HEK293 (cell line): ENCODE results near the gene PRKACB.

Experiments
- CTCF ChIA-PET: fragments of 350-600 bp; formaldehyde crosslinking; extraction: SDS; loops from one replicate; lab custom pipeline; 2021; ENCODE audit warnings: antibody characterized with exemption; lab: Yijun Ruan, JAX
- POLR2A ChIA-PET: fragments of 300-600 bp; formaldehyde crosslinking; extraction: SDS; loops from one replicate; lab custom pipeline; 2020; ENCODE audit warnings: antibody characterized with exemption, inconsistent platforms; lab: Yijun Ruan, JAX
- H3K27ac ChIP-seq: fragments of 200-500 bp; sonication (Bioruptor generic); 2 replicates; pipeline ENCODE4 v1.5.1; 2014; ENCODE audit warnings: low read depth, low read length, control low read depth, inconsistent platforms; ENCODE audit errors: extremely low read depth
- H3K36me3 ChIP-seq, 2 experiments: fragments of 200-500 bp in 1 of 2; sonication (Bioruptor generic) in 1 of 2; 1 replicate in 1 of 2; 2 replicates in 1 of 2; pipeline ENCODE4 v1.5.1; 2014 to 2017; ENCODE audit warnings: inconsistent platforms in 2 of 2, low read length in 2 of 2; ENCODE audit not compliant: control insufficient read depth in 2 of 2, insufficient read depth in 1 of 2
- H3K4me1 ChIP-seq: fragments of 200-500 bp; sonication (Bioruptor generic); 2 replicates; pipeline ENCODE4 v1.5.1; 2014; ENCODE audit warnings: mild to moderate bottlenecking, low read length, inconsistent platforms; ENCODE audit not compliant: control insufficient read depth, insufficient read depth
- H3K4me3 ChIP-seq: 2 replicates; pipeline ENCODE4 v1.5.1; 2011; ENCODE audit warnings: low read depth, mild to moderate bottlenecking, control low read depth, low read length, moderate library complexity
- H3K9me3 ChIP-seq: fragments of 200-500 bp; sonication (Bioruptor generic); 2 replicates; pipeline ENCODE4 v1.5.1; 2014; ENCODE audit warnings: low read depth, low read length, inconsistent platforms; ENCODE audit not compliant: control insufficient read depth, insufficient read depth
- BCL11B ChIP-seq: fragments of 450-650 bp; formaldehyde crosslinking; IDR thresholded peaks from 2 replicates; pipeline ENCODE4 v1.5.1; 2016; ENCODE audit warnings: low read depth, missing biosample characterization, missing genetic modification characterization
- SP7 ChIP-seq: fragments of 450-650 bp; formaldehyde crosslinking; IDR thresholded peaks from 2 replicates; pipeline ENCODE4 v1.5.1; 2016; ENCODE audit warnings: missing biosample characterization, missing genetic modification characterization
- ZBTB11 ChIP-seq: fragments of 450-650 bp; formaldehyde crosslinking; conservative IDR thresholded peaks from 2 replicates; pipeline ENCODE4 v1.5.1; 2016; ENCODE audit warnings: low read depth, missing biosample characterization, missing genetic modification characterization
- ZNF138 ChIP-seq: fragments of 450-650 bp; formaldehyde crosslinking; IDR thresholded peaks from 2 replicates; pipeline ENCODE4 v1.5.1; 2016; ENCODE audit warnings: missing biosample characterization, missing genetic modification characterization, borderline replicate concordance
- ZNF202 ChIP-seq: fragments of 450-650 bp; formaldehyde crosslinking; IDR thresholded peaks from 2 replicates; pipeline ENCODE4 v1.5.1; 2016; ENCODE audit warnings: missing biosample characterization, missing genetic modification characterization, borderline replicate concordance
- ZNF280C ChIP-seq: fragments of 450-650 bp; formaldehyde crosslinking; IDR thresholded peaks from 2 replicates; pipeline ENCODE4 v1.5.1; 2016; ENCODE audit warnings: missing biosample characterization, missing genetic modification characterization
- ZNF292 ChIP-seq: fragments of 450-650 bp; formaldehyde crosslinking; IDR thresholded peaks from 2 replicates; pipeline ENCODE4 v1.5.1; 2016; ENCODE audit warnings: low read depth, missing biosample characterization, missing genetic modification characterization, borderline replicate concordance
- ZNF350 ChIP-seq: fragments of 450-650 bp; formaldehyde crosslinking; IDR thresholded peaks from 2 replicates; pipeline ENCODE4 v1.5.0; 2017; ENCODE audit warnings: missing biosample characterization, mild to moderate bottlenecking, missing genetic modification characterization
- ZNF394 ChIP-seq: fragments of 450-650 bp; formaldehyde crosslinking; IDR thresholded peaks from 2 replicates; pipeline ENCODE4 v1.5.1; 2016; ENCODE audit warnings: missing biosample characterization, missing genetic modification characterization, mild to moderate bottlenecking, moderate library complexity, borderline replicate concordance
- ZNF398 ChIP-seq: fragments of 450-650 bp; formaldehyde crosslinking; IDR thresholded peaks from 2 replicates; pipeline ENCODE4 v1.5.1; 2017; ENCODE audit warnings: missing biosample characterization, missing genetic modification characterization
- ZNF416 ChIP-seq: fragments of 450-650 bp; formaldehyde crosslinking; IDR thresholded peaks from 2 replicates; pipeline ENCODE4 v1.5.1; 2016; ENCODE audit warnings: missing biosample characterization, missing genetic modification characterization
- ZNF48 ChIP-seq: fragments of 450-650 bp; formaldehyde crosslinking; IDR thresholded peaks from 2 replicates; pipeline ENCODE4 v1.5.1; 2016; ENCODE audit warnings: missing biosample characterization, missing genetic modification characterization
- ZNF513 ChIP-seq: fragments of 450-650 bp; IDR thresholded peaks from 2 replicates; pipeline ENCODE4 v1.5.1; 2018; ENCODE audit warnings: missing biosample characterization, missing genetic modification characterization
- ZNF514 ChIP-seq: fragments of 450-650 bp; formaldehyde crosslinking; IDR thresholded peaks from 2 replicates; pipeline ENCODE4 v1.5.1; 2016; ENCODE audit warnings: missing biosample characterization, missing genetic modification characterization
- ZNF701 ChIP-seq: fragments of 450-650 bp; formaldehyde crosslinking; IDR thresholded peaks from 2 replicates; pipeline ENCODE4 v1.5.1; 2016; ENCODE audit warnings: missing biosample characterization, missing genetic modification characterization
- ZSCAN23 ChIP-seq: fragments of 450-650 bp; formaldehyde crosslinking; IDR thresholded peaks from 2 replicates; pipeline ENCODE4 v1.5.1; 2016; ENCODE audit warnings: missing biosample characterization, missing genetic modification characterization
- TF ChIP-seq, protein P1 (sequence below): fragments of 450-650 bp; formaldehyde crosslinking; IDR thresholded peaks from 2 replicates; pipeline ENCODE4; 2016; ENCODE audit warnings: missing biosample characterization, missing genetic modification characterization

The PRKACB gene

DNA sequence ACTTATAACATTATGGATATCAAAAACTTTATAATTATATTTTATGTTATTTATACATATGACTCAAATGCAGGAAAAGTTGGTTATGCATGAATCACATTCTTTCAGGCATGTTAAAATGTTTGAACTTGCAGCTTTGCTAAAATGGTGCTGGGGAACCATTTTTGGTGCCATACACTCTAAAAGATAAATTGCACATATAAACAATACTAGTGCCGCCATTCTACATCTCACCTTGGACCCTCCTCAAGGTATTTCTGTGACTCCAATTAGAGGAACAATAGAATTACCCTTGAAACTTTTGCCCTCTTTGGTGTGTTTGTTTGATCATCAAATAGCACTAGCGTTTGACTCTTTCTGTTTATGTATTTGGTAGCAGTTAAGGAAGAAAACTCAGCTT lies 997 bp downstream of the PRKACB start:
- Histone ChIP-seq H3K4me1 (no peaks in the 10 kb centered on the region), H3K4me3 (no peak overlapping the region), H3K27ac (no peak overlapping the region), H3K36me3 (no peaks in the 10 kb centered on the region), H3K9me3 (no peaks in the 10 kb centered on the region)
- ChIA-PET CTCF (interaction anchor here (0.6 to 2.7 kb wide), 5 partner anchors 41 to 608 kb away, joined by 3 to 17 read pairs (median 3); no protein-coding TSS in a partner anchor), POLR2A (no interaction called here)
- no peak for TF ChIP-seq ZNF394 (tag by site-specific recombination)
- TF ChIP-seq ZNF416 (tag by site-specific recombination) = no peak
- TF ChIP-seq ZBTB11 (tag by site-specific recombination) = no peak
- no peak for TF ChIP-seq ZNF48 (tag by site-specific recombination)
- no peak for TF ChIP-seq ZNF701 (tag by site-specific recombination)
- no peak for TF ChIP-seq ZNF292
- TF ChIP-seq ZNF398 (tag by site-specific recombination) = no peak
- no peak for TF ChIP-seq BCL11B
- TF ChIP-seq ZNF202 = no peak
- TF ChIP-seq SP7 (tag by site-specific recombination) = no peak
- no peak for TF ChIP-seq ZSCAN23 (tag by site-specific recombination)
- TF ChIP-seq ZNF138 (tag by site-specific recombination) = no peak
- TF ChIP-seq ZNF513 (tag by site-specific recombination) = no peak
- no peak for TF ChIP-seq ZNF350
- no peak for TF ChIP-seq ZNF514 (tag by site-specific recombination)
- TF ChIP-seq, protein P1, sequence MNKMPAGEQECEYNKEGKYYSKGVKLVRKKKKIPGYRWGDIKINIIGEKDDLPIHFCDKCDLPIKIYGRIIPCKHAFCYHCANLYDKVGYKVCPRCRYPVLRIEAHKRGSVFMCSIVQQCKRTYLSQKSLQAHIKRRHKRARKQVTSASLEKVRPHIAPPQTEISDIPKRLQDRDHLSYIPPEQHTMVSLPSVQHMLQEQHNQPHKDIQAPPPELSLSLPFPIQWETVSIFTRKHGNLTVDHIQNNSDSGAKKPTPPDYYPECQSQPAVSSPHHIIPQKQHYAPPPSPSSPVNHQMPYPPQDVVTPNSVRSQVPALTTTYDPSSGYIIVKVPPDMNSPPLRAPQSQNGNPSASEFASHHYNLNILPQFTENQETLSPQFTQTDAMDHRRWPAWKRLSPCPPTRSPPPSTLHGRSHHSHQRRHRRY (tag by site-specific recombination) = no peak
- TF ChIP-seq ZNF280C = no peak
